Heart left ventricle (tissue), 13 donors: ENCODE results near the gene SLC8A3.

Source experiments
- CTCF ChIP-seq, 12 donors: fragments of 200-600 bp; sonication (generic) in 4 of 12; IDR thresholded peaks; one replicate each; pipeline versions ENCODE4 v1.5.0 to v1.8.0; 2018 to 2022; ENCODE audit warnings: antibody characterized with exemption in 12 of 12, mild to moderate bottlenecking in 5 of 12
- POLR2A ChIP-seq, 2 donors: fragments of 450-650 bp; IDR thresholded peaks; one replicate each; pipeline ENCODE4 v1.6.1; 2017; ENCODE audit warnings: antibody characterized with exemption in 2 of 2, mild to moderate bottlenecking in 2 of 2, moderate library complexity in 2 of 2
- donor health status: ischemic (EF 13 %, LVEDD 7.1; RV severe dilation, severe dysfunction).
- donor health status: DM: no; HTN: yes; CAD: no.
- donor health status: DM: no; HTN: no; CAD: no.
- donor health status: ischemic (EF 25% LVEDD 6.9; RV normal size, moderate dysfunction).
- donor health status: ischemic (EF 25% LVEDD 5.7; RV mildly dilated, moderate dysfunction).
- donor health status: ischemic (EF 35%, LVEDD 5.7; RV mildly dilated, moderate dysfunction).
- donor health status: nonischemic (EF 11% LVEDD 7.7; RV severe dilation, severe dysfunction).
- donor health status: DM: yes; HTN: yes; CAD: no.
- donor health status: PGD.
- donor health status: ischemic (EF 29% LVEDD 5.4; RV normal size, mild dysfunction).
- donor health status: nonischemic (EF 23%, LVEDD 6.1; RV moderate dilation, normal function).

GRCh38 chr14:70094106-70094505 lies 94.6 kb downstream of the SLC8A3 start:
- no peak for TF ChIP-seq POLR2A (IDR thresholded peaks at IDR 0.05)
- no peak for TF ChIP-seq CTCF (IDR thresholded peaks at IDR 0.05)
